Effector memory CD4-positive, alpha-beta T cell (primary cell): ENCODE data around the gene ROM1.

Experiments
- DNase-seq, 3 donors: peaks; one replicate each; pipeline ENCODE4 v3.0.0-alpha.2; 2020
- H3K27ac ChIP-seq: 2 replicates; pipeline ENCODE4 v1.7.0; 2013; ENCODE audit warnings: mild to moderate bottlenecking, low read length, moderate library complexity; ENCODE audit not compliant: insufficient read depth, poor library complexity, severe bottlenecking
- H3K27me3 ChIP-seq: replicated peaks from 2 replicates; pipeline ENCODE4 v1.7.0; 2013; ENCODE audit warnings: mild to moderate bottlenecking, low read length; ENCODE audit not compliant: insufficient read depth, control insufficient read depth, poor library complexity, severe bottlenecking
- H3K36me3 ChIP-seq: 2 replicates; pipeline ENCODE4 v1.7.0; 2013; ENCODE audit warnings: mild to moderate bottlenecking, low read length, moderate library complexity; ENCODE audit not compliant: control insufficient read depth, insufficient read depth
- H3K4me1 ChIP-seq: 2 replicates; pipeline ENCODE4 v1.7.0; 2013; ENCODE audit warnings: low read length, mild to moderate bottlenecking; ENCODE audit not compliant: control insufficient read depth, insufficient read depth, poor library complexity, severe bottlenecking
- H3K4me3 ChIP-seq: 2 replicates; pipeline ENCODE4 v1.7.0; 2013; ENCODE audit warnings: low read length, low read depth, mild to moderate bottlenecking; ENCODE audit not compliant: insufficient read depth, poor library complexity, severe bottlenecking
- H3K9me3 ChIP-seq: 2 replicates; pipeline ENCODE4 v1.7.0; 2013; ENCODE audit warnings: mild to moderate bottlenecking, low read length, moderate library complexity; ENCODE audit not compliant: control insufficient read depth

Gene ROM1

GRCh38 chr11:62621567-62622470 lies 8.8 kb downstream of the ROM1 start, which contains the start of gene B3GAT3:
Gene B3GAT3, minus strand, starts transcription at chr11:62621986. Its CDS starts 39 bp downstream, at chr11:62621947.
- DNase-seq = peak; percentile 96 to 98 (median 98)
- Histone ChIP-seq H3K27me3 (no peaks in the 10 kb centered on the region), H3K4me1 (peaks cover 10% of the 10 kb centered on the region), H3K4me3 (peak within 1 kb of the TSS; percentile 69), H3K9me3 (no peaks in the 10 kb centered on the region), H3K36me3 (peaks cover 21% of the 10 kb centered on the region), H3K27ac (peak within 1 kb of the TSS; percentile 82)

- H3K27me3 ChIP-seq = no peaks in the 10 kb centered on the region
- no peak for DNase-seq
- peak overlapping the region; percentile 82 for H3K27ac ChIP-seq
- no peak overlapping the region for H3K4me3 ChIP-seq
- peaks cover 10% of the 10 kb centered on the region for H3K4me1 ChIP-seq
- H3K36me3 ChIP-seq = peaks cover 18% of the 10 kb centered on the region
- no peaks in the 10 kb centered on the region for H3K9me3 ChIP-seq
Observed at GRCh38 chr11:62622476-62623089, 9.5 kb downstream of the ROM1 start.

DNA sequence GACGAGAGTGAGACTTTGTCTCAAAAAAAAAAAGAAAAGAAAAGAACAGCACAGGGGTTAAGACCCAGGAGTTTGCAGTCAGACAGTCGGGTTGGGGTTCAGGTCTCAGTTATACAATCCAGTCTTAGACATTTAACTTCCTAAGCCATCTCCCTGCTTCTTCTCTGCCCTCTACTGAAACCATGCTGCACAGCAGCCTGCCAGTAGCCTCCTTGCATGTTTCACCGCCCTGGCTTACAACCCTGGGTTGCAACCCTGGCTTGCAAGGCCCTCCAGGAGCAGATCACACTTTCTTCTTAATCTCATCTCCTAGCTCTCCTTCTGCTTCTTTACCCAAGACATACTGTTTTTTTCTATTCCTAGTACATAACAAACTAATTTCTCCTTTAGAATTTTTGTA lies 14.7 kb downstream of the ROM1 start:
- H3K4me1 ChIP-seq = no peaks in the 10 kb centered on the region
- no peaks in the 10 kb centered on the region for H3K9me3 ChIP-seq
- H3K27me3 ChIP-seq = no peaks in the 10 kb centered on the region
- DNase-seq = no peak
- H3K4me3 ChIP-seq = no peak overlapping the region
- H3K36me3 ChIP-seq = peaks cover 67% of the 10 kb centered on the region
- H3K27ac ChIP-seq = no peak overlapping the region

- H3K4me3 ChIP-seq = no peak overlapping the region
- no peaks in the 10 kb centered on the region for H3K9me3 ChIP-seq
- peaks cover 4% of the 10 kb centered on the region for H3K4me1 ChIP-seq
- H3K36me3 ChIP-seq = peaks cover 76% of the 10 kb centered on the region
- no peak for DNase-seq
- H3K27ac ChIP-seq = no peak overlapping the region
- no peaks in the 10 kb centered on the region for H3K27me3 ChIP-seq
Observed at GRCh38 chr11:62632492-62632891, 19.4 kb downstream of the ROM1 start.

DNA sequence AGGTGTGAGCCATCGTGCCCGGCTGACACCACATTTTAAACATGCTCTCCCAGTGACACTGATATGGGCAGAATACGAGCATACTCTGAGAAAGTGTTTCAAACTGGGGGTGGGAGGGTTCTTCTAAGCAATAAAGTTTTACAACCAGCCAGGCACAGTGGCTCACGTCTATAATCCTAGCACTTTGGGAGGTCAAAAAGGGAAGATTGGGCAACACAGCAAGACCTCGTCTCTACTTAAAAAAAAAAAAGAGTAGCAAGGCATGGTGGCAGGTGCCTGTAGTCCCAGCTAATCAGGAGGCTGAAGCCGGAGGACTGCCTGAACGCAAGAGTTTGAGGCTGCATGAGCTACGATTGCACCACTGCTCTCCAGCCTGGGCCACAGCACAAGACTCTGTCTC lies 31.2 kb downstream of the ROM1 start:
- H3K4me1 ChIP-seq = peaks cover 7% of the 10 kb centered on the region
- no peak for DNase-seq
- no peaks in the 10 kb centered on the region for H3K27me3 ChIP-seq
- H3K9me3 ChIP-seq = no peaks in the 10 kb centered on the region
- H3K36me3 ChIP-seq = peaks cover 19% of the 10 kb centered on the region
- H3K27ac ChIP-seq = no peak overlapping the region
- no peak overlapping the region for H3K4me3 ChIP-seq

DNA sequence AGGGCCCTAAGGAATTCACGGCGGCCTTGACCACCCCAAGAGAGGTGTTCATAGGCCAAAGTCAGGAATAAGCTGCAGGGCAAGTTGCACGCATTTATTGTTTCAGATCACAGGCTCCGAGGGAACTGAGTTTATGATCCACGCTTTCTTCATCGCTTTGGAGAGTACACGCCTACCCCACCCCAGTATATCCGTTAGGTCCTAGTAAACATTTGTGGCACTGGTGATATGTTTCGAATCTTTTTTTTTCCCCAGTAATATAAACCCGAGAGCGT lies 32.6 kb downstream of the ROM1 start:
- no peaks in the 10 kb centered on the region for H3K27me3 ChIP-seq
- peaks cover 7% of the 10 kb centered on the region for H3K4me1 ChIP-seq
- no peaks in the 10 kb centered on the region for H3K9me3 ChIP-seq
- peak overlapping the region; percentile 74 for H3K4me3 ChIP-seq
- peaks cover 22% of the 10 kb centered on the region for H3K36me3 ChIP-seq
- no peak for DNase-seq
- peak overlapping the region; percentile 93 for H3K27ac ChIP-seq

GRCh38 chr11:62645946-62646824 lies 33.1 kb downstream of the ROM1 start, which contains the start of gene GANAB:
Gene GANAB, minus strand, starts transcription at chr11:62646613. Its CDS starts 14 bp downstream, at chr11:62646599.
- Histone ChIP-seq H3K27ac (peak within 1 kb of the TSS; percentile 93), H3K4me3 (peak within 1 kb of the TSS; percentile 74), H3K9me3 (no peaks in the 10 kb centered on the region), H3K4me1 (peaks cover 7% of the 10 kb centered on the region), H3K27me3 (no peaks in the 10 kb centered on the region), H3K36me3 (peaks cover 22% of the 10 kb centered on the region)
- peak; percentile 96 to 98 (median 97) for DNase-seq

GRCh38 chr11:62646825-62647608 lies 34.0 kb downstream of the ROM1 start:
- DNase-seq = no peak
- no peak overlapping the region for H3K4me3 ChIP-seq

DNA sequence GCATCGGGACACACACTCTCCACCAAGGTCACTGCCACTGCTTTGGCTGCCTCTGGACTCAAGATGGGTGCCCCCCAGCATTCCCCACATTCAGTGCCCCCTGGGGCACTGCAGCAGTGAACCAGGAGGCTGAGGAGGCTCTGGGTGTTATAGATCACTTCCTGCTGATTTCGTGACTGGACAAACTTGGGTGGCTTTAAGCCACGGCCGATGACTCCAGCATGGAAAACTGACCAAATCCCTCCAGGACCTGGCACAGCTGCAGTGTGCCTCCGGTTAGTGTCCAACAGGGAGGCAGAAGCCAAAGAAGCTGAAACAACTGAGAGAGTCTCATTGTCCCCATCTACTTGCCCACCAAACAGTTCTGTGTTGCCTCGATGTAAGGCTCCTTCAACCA lies 34.5 kb downstream of the ROM1 start:
- H3K4me1 ChIP-seq = peaks cover 12% of the 10 kb centered on the region
- no peak overlapping the region for H3K27ac ChIP-seq
- no peaks in the 10 kb centered on the region for H3K27me3 ChIP-seq
- no peak for DNase-seq
- H3K9me3 ChIP-seq = no peaks in the 10 kb centered on the region
- peaks cover 19% of the 10 kb centered on the region for H3K36me3 ChIP-seq
- no peak overlapping the region for H3K4me3 ChIP-seq

More at GRCh38 chr11:62646825-62647608, 34.0 kb downstream of the ROM1 start:
- Histone ChIP-seq H3K4me1 (peaks cover 12% of the 10 kb centered on the region), H3K27me3 (no peaks in the 10 kb centered on the region), H3K27ac (peak overlapping the region; percentile 6), H3K9me3 (no peaks in the 10 kb centered on the region), H3K36me3 (peaks cover 22% of the 10 kb centered on the region)
